ENCODE measurements around the gene SLC5A11.

The SLC5A11 gene

GRCh38 chr16:24936151-24936550 lies 90.4 kb downstream of the SLC5A11 start:
- Histone ChIP-seq H3K79me2 (ENCODE audit: control insufficient read depth, insufficient read depth, low read length, unreplicated experiment) (no peaks in the 10 kb centered on the region), H2AFZ (ENCODE audit: low read length, unreplicated experiment) (no peak overlapping the region), H3K4me3 (ENCODE audit: low read depth, low read length) (no peak overlapping the region), H3K27ac (ENCODE audit: low read depth, low read length) (no peak overlapping the region), H3K36me3 (ENCODE audit: insufficient read depth, low read length) (peaks cover 19% of the 10 kb centered on the region; the same call in 1 of the 2 replicates), H3K4me1 (ENCODE audit: control insufficient read depth, insufficient read depth, low read length, unreplicated experiment) (no peaks in the 10 kb centered on the region), H3K27me3 (ENCODE audit: insufficient read depth, low read length) (no peaks in the 10 kb centered on the region)

- H3K4me1 ChIP-seq (ENCODE audit: control insufficient read depth, insufficient read depth, low read length, unreplicated experiment) = no peaks in the 10 kb centered on the region
- H3K27ac ChIP-seq (ENCODE audit: low read depth, low read length) = no peak overlapping the region
- H3K27me3 ChIP-seq (ENCODE audit: insufficient read depth, low read length) = no peaks in the 10 kb centered on the region
- peaks cover 27% of the 10 kb centered on the region; the same call in 1 of the 2 replicates for H3K36me3 ChIP-seq (ENCODE audit: insufficient read depth, low read length)
- H3K79me2 ChIP-seq (ENCODE audit: control insufficient read depth, insufficient read depth, low read length, unreplicated experiment) = no peaks in the 10 kb centered on the region
- H2AFZ ChIP-seq (ENCODE audit: low read length, unreplicated experiment) = no peak overlapping the region
- no peak overlapping the region for H3K4me3 ChIP-seq (ENCODE audit: low read depth, low read length)
Measured at GRCh38 chr16:24939224-24939623, 93.5 kb downstream of the SLC5A11 start.

GRCh38 chr16:24939738-24940137 lies 94.0 kb downstream of the SLC5A11 start:
- Histone ChIP-seq H3K27me3 (ENCODE audit: insufficient read depth, low read length) (no peaks in the 10 kb centered on the region), H3K79me2 (ENCODE audit: control insufficient read depth, insufficient read depth, low read length, unreplicated experiment) (no peaks in the 10 kb centered on the region), H3K4me1 (ENCODE audit: control insufficient read depth, insufficient read depth, low read length, unreplicated experiment) (no peaks in the 10 kb centered on the region), H3K36me3 (ENCODE audit: insufficient read depth, low read length) (peaks cover 27% of the 10 kb centered on the region; the same call in 1 of the 2 replicates), H3K4me3 (ENCODE audit: low read depth, low read length) (no peak overlapping the region), H3K27ac (ENCODE audit: low read depth, low read length) (no peak overlapping the region), H2AFZ (ENCODE audit: low read length, unreplicated experiment) (no peak overlapping the region)

DNA sequence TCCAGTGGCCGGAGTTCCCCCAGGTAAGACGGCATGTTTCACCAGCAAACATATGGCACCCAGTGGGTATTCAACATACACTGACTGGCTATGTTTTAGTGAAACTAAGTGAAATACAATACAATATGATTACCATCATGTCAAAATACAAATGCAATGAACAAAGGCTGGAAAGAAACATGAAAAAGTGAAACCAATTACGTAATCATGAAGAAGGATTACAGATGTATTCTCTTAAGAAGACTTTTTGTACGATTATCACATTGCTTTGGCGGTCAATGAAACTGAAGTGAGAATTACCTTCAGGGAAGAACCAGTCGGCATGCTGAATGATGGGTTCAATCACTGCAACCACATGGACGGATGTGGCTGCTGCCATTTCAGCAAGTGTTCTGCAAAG lies 97.7 kb downstream of the SLC5A11 start:
- Histone ChIP-seq H3K4me3 (ENCODE audit: low read depth, low read length) (no peak overlapping the region), H2AFZ (ENCODE audit: low read length, unreplicated experiment) (no peak overlapping the region), H3K4me1 (ENCODE audit: control insufficient read depth, insufficient read depth, low read length, unreplicated experiment) (no peaks in the 10 kb centered on the region), H3K27ac (ENCODE audit: low read depth, low read length) (no peak overlapping the region), H3K27me3 (ENCODE audit: insufficient read depth, low read length) (no peaks in the 10 kb centered on the region), H3K79me2 (ENCODE audit: control insufficient read depth, insufficient read depth, low read length, unreplicated experiment) (no peaks in the 10 kb centered on the region), H3K36me3 (ENCODE audit: insufficient read depth, low read length) (peaks cover 38% of the 10 kb centered on the region)

DNA sequence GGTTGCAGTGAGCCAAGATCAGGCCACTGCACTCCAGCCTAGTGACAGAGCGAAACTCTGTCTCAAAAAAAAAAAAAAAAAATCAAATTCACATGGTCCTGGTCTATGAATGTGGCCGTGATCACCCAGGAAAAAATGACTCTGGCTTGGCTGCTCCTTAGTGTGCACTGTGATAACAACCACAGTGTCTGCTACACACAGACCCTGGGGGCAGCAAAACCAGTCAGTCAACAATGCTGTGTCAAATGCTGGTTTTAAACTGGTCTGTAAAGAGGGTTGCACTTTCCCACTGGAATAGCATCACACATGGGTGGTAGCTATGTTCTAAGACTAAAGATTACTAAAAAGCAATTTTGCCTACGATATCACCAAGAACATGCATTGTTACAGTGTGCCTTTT lies 98.4 kb downstream of the SLC5A11 start:
- Histone ChIP-seq H3K79me2 (ENCODE audit: control insufficient read depth, insufficient read depth, low read length, unreplicated experiment) (no peaks in the 10 kb centered on the region), H3K4me3 (ENCODE audit: low read depth, low read length) (no peak overlapping the region), H2AFZ (ENCODE audit: low read length, unreplicated experiment) (no peak overlapping the region), H3K27ac (ENCODE audit: low read depth, low read length) (no peak overlapping the region), H3K4me1 (ENCODE audit: control insufficient read depth, insufficient read depth, low read length, unreplicated experiment) (no peaks in the 10 kb centered on the region), H3K36me3 (ENCODE audit: insufficient read depth, low read length) (peaks cover 36% of the 10 kb centered on the region), H3K27me3 (ENCODE audit: insufficient read depth, low read length) (no peaks in the 10 kb centered on the region)

- Histone ChIP-seq H3K27ac (ENCODE audit: low read depth, low read length) (no peak overlapping the region), H3K4me1 (ENCODE audit: control insufficient read depth, insufficient read depth, low read length, unreplicated experiment) (no peaks in the 10 kb centered on the region), H3K27me3 (ENCODE audit: insufficient read depth, low read length) (no peaks in the 10 kb centered on the region), H2AFZ (ENCODE audit: low read length, unreplicated experiment) (no peak overlapping the region), H3K79me2 (ENCODE audit: control insufficient read depth, insufficient read depth, low read length, unreplicated experiment) (no peaks in the 10 kb centered on the region), H3K4me3 (ENCODE audit: low read depth, low read length) (no peak overlapping the region), H3K36me3 (ENCODE audit: insufficient read depth, low read length) (peaks cover 34% of the 10 kb centered on the region)
Measured at GRCh38 chr16:24946155-24946554, 100.4 kb downstream of the SLC5A11 start.

DNA sequence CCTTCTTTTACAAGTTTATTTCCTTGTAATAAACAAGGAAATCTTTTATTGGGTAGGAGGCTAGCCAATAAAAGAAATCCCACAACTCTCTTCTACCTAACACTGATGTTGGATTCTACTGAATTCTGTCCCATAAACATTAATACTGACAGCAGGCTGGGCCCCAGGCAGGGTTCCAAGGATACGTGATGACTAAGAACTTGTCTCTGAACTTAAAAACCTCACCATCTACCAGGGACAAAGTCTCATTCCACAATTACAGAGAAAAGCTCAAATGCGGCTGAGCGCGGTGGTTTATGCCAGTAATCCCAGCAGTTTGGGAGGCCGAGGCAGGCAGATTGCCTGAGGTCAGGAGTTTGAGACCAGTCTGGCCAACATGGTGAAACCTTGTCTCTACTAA lies 104.5 kb downstream of the SLC5A11 start:
- H3K36me3 ChIP-seq (ENCODE audit: insufficient read depth, low read length) = peaks cover 48% of the 10 kb centered on the region
- H3K79me2 ChIP-seq (ENCODE audit: control insufficient read depth, insufficient read depth, low read length, unreplicated experiment) = no peaks in the 10 kb centered on the region
- H3K27ac ChIP-seq (ENCODE audit: low read depth, low read length) = no peak overlapping the region
- H3K4me3 ChIP-seq (ENCODE audit: low read depth, low read length) = no peak overlapping the region
- H3K4me1 ChIP-seq (ENCODE audit: control insufficient read depth, insufficient read depth, low read length, unreplicated experiment) = no peaks in the 10 kb centered on the region
- no peaks in the 10 kb centered on the region for H3K27me3 ChIP-seq (ENCODE audit: insufficient read depth, low read length)
- no peak overlapping the region for H2AFZ ChIP-seq (ENCODE audit: low read length, unreplicated experiment)

GRCh38 chr16:24953306-24953705 lies 107.5 kb downstream of the SLC5A11 start:
- Histone ChIP-seq H3K4me1 (ENCODE audit: control insufficient read depth, insufficient read depth, low read length, unreplicated experiment) (no peaks in the 10 kb centered on the region), H3K79me2 (ENCODE audit: control insufficient read depth, insufficient read depth, low read length, unreplicated experiment) (no peaks in the 10 kb centered on the region), H2AFZ (ENCODE audit: low read length, unreplicated experiment) (no peak overlapping the region), H3K27me3 (ENCODE audit: insufficient read depth, low read length) (no peaks in the 10 kb centered on the region), H3K36me3 (ENCODE audit: insufficient read depth, low read length) (peaks cover 44% of the 10 kb centered on the region), H3K4me3 (ENCODE audit: low read depth, low read length) (no peak overlapping the region), H3K27ac (ENCODE audit: low read depth, low read length) (no peak overlapping the region)

DNA sequence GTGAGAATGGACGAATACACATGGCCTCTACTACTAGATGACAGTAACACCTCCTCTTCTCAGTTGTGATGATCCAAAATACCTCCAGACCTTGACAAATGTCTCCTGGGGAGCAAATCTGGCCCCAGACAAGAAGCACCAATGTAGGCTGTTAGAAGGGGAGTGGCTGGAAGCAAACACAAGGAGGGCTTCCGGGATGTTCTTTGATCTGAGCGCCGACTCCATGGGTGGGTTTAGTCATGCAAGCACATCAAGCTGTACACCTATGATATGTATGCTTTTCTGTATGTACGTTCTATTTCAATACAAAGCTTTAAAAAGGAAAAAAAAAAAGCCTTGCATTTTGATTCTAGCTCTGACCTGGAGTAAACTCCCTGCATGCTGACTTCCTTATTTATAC lies 108.0 kb downstream of the SLC5A11 start:
- H2AFZ ChIP-seq (ENCODE audit: low read length, unreplicated experiment) = no peak overlapping the region

DNA sequence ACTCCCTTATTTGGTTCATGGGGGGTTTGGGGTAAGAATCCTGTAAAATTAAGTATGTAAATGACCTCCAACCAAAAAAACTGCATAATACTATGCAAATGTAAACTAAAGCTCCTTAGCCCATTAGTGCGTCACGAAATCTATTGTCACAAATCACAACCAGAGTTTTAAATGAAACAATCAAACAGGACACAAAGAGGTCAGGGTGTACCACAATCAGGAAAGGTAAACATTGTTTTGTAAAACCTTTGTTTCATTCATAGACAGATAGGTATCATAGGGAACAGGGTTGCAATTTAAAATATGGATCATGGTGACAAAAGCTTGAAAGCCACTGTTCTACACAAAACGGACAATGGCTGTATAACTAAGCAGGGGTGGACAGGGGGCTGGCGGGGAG lies 108.4 kb downstream of the SLC5A11 start:
- Histone ChIP-seq H3K4me1 (ENCODE audit: control insufficient read depth, insufficient read depth, low read length, unreplicated experiment) (no peaks in the 10 kb centered on the region), H3K4me3 (ENCODE audit: low read depth, low read length) (no peak overlapping the region), H3K79me2 (ENCODE audit: control insufficient read depth, insufficient read depth, low read length, unreplicated experiment) (no peaks in the 10 kb centered on the region), H3K27me3 (ENCODE audit: insufficient read depth, low read length) (no peaks in the 10 kb centered on the region), H2AFZ (ENCODE audit: low read length, unreplicated experiment) (no peak overlapping the region), H3K27ac (ENCODE audit: low read depth, low read length) (no peak overlapping the region), H3K36me3 (ENCODE audit: insufficient read depth, low read length) (peaks cover 46% of the 10 kb centered on the region)

More for the DNA sequence above, 108.0 kb downstream of the SLC5A11 start:
- Histone ChIP-seq H3K4me3 (ENCODE audit: low read depth, low read length) (no peak overlapping the region), H3K36me3 (ENCODE audit: insufficient read depth, low read length) (peaks cover 45% of the 10 kb centered on the region), H3K27ac (ENCODE audit: low read depth, low read length) (no peak overlapping the region), H3K79me2 (ENCODE audit: control insufficient read depth, insufficient read depth, low read length, unreplicated experiment) (no peaks in the 10 kb centered on the region), H3K4me1 (ENCODE audit: control insufficient read depth, insufficient read depth, low read length, unreplicated experiment) (no peaks in the 10 kb centered on the region), H3K27me3 (ENCODE audit: insufficient read depth, low read length) (no peaks in the 10 kb centered on the region)

- Histone ChIP-seq H3K27me3 (ENCODE audit: insufficient read depth, low read length) (no peaks in the 10 kb centered on the region), H3K79me2 (ENCODE audit: control insufficient read depth, insufficient read depth, low read length, unreplicated experiment) (no peaks in the 10 kb centered on the region), H2AFZ (ENCODE audit: low read length, unreplicated experiment) (no peak overlapping the region), H3K36me3 (ENCODE audit: insufficient read depth, low read length) (peaks cover 47% of the 10 kb centered on the region), H3K4me3 (ENCODE audit: low read depth, low read length) (no peak overlapping the region), H3K27ac (ENCODE audit: low read depth, low read length) (no peak overlapping the region), H3K4me1 (ENCODE audit: control insufficient read depth, insufficient read depth, low read length, unreplicated experiment) (no peaks in the 10 kb centered on the region)
Measured at GRCh38 chr16:24955975-24956731, 110.4 kb downstream of the SLC5A11 start.
